HG03060 (cell line): Measurements from ENCODE around the gene CYP26B1.

Experiments used
- ATAC-seq: cut with Tn5 transposase; IDR thresholded peaks from one replicate; pipeline ENCODE4 v1.9.1; 2021; ENCODE audit warnings: low read depth, moderate number of reproducible peaks; ENCODE audit not compliant: unreplicated experiment

The CYP26B1 gene

DNA sequence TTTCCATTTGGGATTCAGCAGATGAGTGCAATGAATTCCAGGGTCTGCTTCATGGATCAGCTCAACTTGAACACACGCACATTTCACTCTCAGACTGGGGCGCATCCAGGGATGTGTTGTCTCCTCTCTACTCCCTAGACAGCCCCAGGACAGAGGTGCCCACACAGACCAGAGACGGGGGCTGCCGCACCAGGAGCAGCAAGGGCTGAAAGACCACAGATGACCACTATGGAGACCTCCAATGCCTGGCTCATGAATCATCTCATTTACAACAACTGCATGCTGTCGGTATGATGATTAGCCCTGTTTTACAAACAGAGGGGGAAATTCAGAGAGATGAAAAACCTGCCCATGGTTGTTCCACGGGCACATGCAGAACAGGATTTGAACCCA is 63.1 kb downstream of the CYP26B1 start:
- no peak for ATAC-seq

DNA sequence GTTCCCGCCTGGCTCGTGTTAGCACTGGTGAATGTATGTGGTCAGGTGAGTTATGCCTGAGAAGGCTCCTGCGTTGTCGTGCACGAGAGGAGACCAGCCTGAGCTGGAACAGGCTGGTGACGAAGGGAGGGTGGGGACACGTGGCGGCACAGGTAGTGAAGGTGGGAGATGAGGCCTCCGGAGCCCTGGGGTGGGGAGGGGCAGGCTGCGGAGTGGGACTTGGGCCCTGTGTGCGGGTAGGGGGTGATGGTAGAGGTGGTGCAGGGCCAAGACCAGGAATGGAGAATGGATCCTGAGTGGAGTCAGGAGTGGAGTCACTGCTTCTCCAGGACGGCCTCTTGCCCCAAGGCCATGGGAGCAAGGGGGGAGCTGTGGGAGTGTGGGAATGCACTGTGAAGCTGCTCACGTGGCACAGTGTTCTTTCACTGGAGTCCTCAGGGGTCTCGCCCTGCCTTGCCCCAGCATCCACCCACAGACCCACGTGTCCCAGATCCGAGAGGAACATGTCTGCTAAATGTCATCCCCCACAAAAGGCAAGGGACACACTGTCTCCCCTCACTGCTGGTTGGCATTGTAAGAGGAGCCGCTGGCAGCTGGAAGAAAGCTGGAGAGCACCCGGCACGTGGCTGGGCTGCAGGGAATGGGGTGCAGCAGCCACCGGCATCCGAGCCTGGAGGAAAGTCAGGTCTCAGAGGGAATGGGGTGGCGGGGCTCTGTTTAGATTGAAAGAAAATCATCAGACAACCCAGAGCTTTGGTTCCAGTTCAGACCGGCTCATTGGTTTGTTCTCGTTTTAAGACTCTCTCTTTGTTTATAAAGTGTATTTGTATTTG is 63.7 kb downstream of the CYP26B1 start:
- ATAC-seq: no peak

DNA sequence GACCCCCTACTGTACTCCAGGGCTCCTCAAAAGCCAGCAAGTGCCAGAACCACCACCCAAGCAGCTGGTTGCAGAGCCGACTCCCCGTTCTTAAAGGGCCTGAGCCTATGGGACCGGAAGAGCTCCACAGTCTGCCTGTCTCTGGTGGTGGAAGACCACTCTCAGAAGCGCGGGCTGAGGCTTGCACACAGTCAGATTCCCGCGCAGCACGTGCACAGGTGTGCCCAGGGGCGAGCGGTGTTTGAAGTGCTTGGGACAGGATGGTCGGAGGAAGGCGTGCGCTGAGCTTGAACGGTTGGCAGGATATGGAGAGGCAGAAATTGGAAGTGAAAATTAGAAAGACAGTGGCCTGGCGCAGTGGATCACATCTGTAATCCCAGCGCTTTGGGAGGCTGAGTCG is 64.8 kb downstream of the CYP26B1 start:
- ATAC-seq: no peak

DNA sequence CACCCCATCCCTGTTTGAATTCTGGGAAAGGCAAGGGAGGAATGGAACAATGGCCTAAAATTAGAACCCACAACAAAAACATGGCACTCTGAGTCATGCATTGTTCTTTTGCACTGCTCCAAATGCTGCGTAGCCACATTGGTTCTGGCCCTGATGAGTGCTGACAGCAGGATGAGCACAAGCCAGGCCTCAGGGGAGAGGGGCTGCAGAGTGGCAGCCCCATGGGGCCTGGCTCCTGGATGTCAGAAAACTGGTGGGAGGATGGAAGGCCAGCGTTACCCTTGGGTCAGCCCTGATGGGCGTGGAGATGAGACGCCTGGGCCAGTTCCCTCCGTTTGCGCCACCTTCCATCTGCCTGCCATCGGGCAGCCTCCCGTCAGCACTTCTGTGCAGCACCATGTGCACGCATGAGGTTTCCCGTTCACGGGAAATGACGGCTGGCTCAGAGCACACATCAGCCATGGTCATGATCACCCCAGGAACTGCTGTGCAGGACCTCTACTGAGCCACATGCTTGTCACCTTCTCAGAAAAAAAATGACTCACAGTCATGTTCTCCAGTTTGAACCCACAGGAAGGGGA is 65.6 kb downstream of the CYP26B1 start:
- no peak for ATAC-seq

DNA sequence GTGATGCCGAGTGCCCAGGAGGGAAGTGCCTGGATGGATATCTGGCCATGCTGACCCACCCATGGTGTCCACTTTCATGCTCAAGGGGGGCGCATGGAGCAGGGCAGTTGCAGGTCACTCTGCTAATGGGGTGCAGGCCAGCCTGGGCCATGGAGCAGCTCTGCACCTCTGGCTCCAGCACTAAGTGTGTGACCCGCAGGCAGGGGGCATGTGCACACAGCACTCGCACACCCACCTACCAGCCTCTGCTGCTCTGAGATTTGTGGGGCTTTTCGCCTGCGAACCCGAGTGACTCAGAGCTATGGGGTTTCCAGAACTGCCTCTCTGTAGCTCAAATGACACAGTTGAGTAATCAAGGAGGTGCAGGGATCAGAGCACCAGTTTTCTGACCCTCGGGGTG is 66.2 kb downstream of the CYP26B1 start:
- no peak for ATAC-seq

DNA sequence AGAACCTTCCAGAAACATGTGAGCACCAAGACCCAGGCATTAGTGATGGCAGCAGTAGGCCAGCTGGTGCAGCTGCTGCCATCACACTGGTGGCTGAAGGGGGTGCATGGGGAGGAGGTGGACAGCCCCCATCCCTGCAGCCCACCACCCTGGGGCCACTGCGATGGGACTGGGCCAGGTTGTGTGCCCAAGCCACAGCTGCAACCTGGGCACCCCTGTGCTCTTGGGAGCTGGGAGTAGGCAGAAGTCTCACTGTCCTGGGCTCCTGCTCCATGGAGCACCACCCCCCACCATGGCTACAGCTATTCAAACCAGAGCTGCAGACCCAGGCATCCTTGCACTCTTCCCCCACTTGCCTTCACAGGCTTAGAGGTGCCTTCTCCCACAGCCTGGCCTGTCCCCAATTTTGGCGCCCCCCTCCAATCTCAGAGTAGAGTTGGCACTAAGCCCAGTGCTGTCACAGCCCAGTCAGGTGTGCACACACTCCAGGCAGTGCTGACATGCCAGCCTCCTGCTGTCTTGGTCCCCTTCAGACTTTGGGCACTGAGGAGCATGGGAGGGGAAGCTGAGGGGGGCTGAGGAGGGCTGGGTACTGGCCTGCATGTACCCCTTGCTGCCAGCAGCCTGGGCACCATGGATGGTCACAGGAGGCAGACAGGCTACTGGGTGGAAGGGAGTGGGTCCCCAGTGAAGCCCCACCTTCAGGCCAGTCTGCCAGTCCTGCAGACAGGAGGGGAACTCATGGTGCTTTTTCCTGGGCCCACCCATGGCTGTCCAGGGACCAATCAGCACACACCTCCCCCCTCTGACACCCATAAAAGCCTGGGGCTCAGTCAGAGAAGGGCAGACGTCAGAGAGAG is 67.1 kb downstream of the CYP26B1 start:
- no peak for ATAC-seq
